Keratinocyte (primary cell): ENCODE data around the gene DGLUCY.

ENCODE experiments used
- CTCF ChIP-seq, 3 experiments: IDR thresholded peaks in 1 of 3; conservative IDR thresholded peaks in 1 of 3; optimal IDR thresholded peaks in 1 of 3; 2 replicates in 2 of 3; 3 replicates in 1 of 3; pipeline versions ENCODE3 to v1.5.1; 2011; ENCODE audit warnings: low read length in 3 of 3, mild to moderate bottlenecking in 3 of 3, moderate library complexity in 2 of 3, control low read depth in 1 of 3, inconsistent platforms in 1 of 3; ENCODE audit not compliant: insufficient read depth in 2 of 3; ENCODE audit errors: extremely low read depth in 1 of 3
- EZH2 ChIP-seq: IDR thresholded peaks from one replicate; pipeline ENCODE4 v1.6.1; 2012; ENCODE audit warnings: inconsistent platforms, mild to moderate bottlenecking, low read length, moderate library complexity

- TF ChIP-seq EZH2 (no peak), CTCF (optimal IDR thresholded peaks at IDR 0.05 in 1 of 3, IDR thresholded peaks at IDR 0.05 in 1 of 3, conservative IDR thresholded peaks at IDR 0.05 in 1 of 3; ENCODE audit: extremely low read depth in 1 of 3, insufficient read depth in 2 of 3, low read length in 3 of 3) (no peak)
Measured at GRCh38 chr14:91237219-91237618, 123.3 kb downstream of the DGLUCY start.
